NCI-H1092 (cell line): ENCODE measurements around the gene CCDC136.

Experiments used
- DNase-seq: peaks from one replicate; lab custom pipeline; 2025; lab: John Stamatoyannopoulos, UW

The CCDC136 gene

DNA sequence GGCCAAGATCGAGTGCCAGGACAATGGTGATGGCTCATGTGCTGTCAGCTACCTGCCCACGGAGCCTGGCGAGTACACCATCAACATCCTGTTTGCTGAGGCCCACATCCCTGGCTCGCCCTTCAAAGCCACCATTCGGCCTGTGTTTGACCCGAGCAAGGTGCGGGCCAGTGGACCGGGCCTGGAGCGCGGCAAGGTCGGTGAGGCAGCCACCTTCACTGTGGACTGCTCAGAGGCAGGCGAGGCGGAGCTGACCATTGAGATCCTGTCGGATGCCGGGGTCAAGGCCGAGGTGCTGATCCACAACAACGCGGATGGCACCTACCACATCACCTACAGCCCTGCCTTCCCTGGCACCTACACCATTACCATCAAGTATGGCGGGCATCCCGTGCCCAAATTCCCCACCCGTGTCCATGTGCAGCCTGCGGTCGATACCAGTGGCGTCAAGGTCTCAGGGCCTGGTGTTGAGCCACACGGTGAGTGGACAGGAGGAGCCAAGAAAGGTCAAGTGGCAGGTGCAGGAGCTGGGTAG, 53.1 kb downstream of the CCDC136 start:
- no peak for DNase-seq

- DNase-seq = no peak
These were observed 53.7 kb downstream of the CCDC136 start for GRCh38 chr7:128845475-128845874.

GRCh38 chr7:128845987-128846386, 54.2 kb downstream of the CCDC136 start:
- DNase-seq = no peak

GRCh38 chr7:128846781-128847444, 55.1 kb downstream of the CCDC136 start:
- DNase-seq = no peak

DNA sequence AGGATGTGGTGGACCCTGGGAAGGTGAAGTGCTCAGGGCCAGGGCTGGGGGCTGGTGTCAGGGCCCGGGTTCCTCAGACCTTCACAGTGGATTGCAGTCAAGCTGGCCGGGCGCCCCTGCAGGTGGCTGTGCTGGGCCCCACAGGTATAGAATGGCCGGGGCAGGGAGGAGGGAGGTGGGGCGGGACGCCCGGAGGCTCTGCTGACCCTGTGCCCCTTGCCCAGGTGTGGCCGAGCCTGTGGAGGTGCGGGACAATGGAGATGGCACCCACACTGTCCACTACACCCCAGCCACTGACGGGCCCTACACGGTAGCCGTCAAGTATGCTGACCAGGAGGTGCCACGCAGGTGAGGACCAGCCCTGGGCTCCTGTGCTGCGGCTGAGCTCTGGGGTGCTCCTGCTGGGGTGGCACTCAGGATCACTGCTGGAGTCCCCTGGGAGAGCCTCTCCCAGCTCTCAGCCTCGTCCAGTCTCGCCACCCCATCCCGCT, 56.0 kb downstream of the CCDC136 start:
- no peak for DNase-seq

- DNase-seq = no peak
These were observed 56.8 kb downstream of the CCDC136 start for GRCh38 chr7:128848289-128849155.

GRCh38 chr7:128849156-128849515, 57.4 kb downstream of the CCDC136 start:
- DNase-seq = no peak

DNA sequence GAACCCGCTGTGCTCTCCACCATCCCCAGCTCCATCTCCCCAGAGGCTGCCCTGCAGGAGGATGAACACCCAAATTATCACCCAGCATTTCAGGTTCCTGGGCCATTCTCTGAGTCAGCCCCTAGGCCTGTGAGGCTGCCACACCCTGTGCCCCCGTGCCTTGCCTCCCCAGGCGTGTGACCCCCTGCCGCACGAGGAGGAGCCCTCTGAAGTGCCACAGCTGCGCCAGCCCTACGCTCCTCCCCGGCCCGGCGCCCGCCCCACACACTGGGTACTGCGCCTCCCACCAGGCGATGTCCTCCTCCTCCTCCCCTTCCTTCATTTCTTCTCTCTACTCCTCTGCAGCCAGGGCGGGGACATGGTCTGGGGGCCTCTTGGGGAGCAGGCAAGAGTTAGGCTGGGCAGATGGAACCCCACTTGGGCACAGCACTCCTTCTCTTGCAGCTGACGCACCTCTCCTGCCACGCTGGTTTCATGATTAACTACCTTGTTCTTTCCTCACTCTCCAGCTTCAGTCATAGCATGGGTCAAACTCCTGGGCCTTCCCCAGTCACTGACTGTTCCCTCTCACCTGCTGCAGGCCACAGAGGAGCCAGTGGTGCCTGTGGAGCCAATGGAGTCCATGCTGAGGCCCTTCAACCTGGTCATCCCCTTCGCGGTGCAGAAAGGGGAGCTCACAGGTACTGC, 58.2 kb downstream of the CCDC136 start:
- DNase-seq = no peak

GRCh38 chr7:128852537-128853254, 60.9 kb downstream of the CCDC136 start:
- no peak for DNase-seq

GRCh38 chr7:128853799-128854198, 62.0 kb downstream of the CCDC136 start:
- no peak for DNase-seq

GRCh38 chr7:128854396-128854795, 62.6 kb downstream of the CCDC136 start:
- no peak for DNase-seq

DNA sequence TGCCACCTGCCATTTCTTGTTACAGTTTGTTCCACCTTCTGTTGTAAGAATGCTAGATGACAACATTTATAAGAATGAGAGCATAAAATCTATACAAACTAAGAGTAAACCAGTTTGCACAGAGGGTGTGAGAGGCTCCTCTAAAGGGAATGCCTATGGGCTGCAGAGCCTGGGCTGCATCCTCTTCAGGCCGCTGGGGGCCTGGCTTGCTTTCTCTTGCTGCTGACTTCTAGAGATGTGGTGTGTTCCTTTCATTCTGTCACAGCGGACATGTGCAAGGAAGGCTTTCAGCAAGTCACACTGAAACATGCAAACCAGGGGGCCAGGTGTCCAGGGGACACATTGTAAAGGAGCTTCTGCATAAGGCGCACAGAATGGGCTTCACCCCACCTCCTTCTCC, 63.8 kb downstream of the CCDC136 start:
- no peak for DNase-seq

- DNase-seq = no peak
These were observed 64.4 kb downstream of the CCDC136 start for GRCh38 chr7:128856001-128856718.

- DNase-seq = no peak
These were observed 66.8 kb downstream of the CCDC136 start for GRCh38 chr7:128858380-128859231.

- DNase-seq = no peak
These were observed 67.7 kb downstream of the CCDC136 start for GRCh38 chr7:128859232-128860157.

GRCh38 chr7:128860158-128861073, 68.6 kb downstream of the CCDC136 start:
- no peak for DNase-seq

- DNase-seq = no peak
These were observed 70.3 kb downstream of the CCDC136 start for GRCh38 chr7:128861957-128862570.
